Nucleus accumbens (tissue), 56 donors: ENCODE data around the gene HAPLN2.

ENCODE experiments used
- DNase-seq, 56 donors: peaks; one replicate each; lab custom pipeline; 2025; lab: John Stamatoyannopoulos, UW

The HAPLN2 gene

GRCh38 chr1:156659661-156659987, 40.4 kb downstream of the HAPLN2 start:
- no peak for DNase-seq

- DNase-seq: peak in 55 of 56 donors; percentile 57 to 97 (median 87)
Measured at GRCh38 chr1:156659988-156660751, 41.0 kb downstream of the HAPLN2 start.

GRCh38 chr1:156660752-156661112, 41.5 kb downstream of the HAPLN2 start:
- no peak for DNase-seq

- peak in 49 of 56 donors; percentile 19 to 85 (median 73) for DNase-seq
Measured at GRCh38 chr1:156662005-156662799, 43.0 kb downstream of the HAPLN2 start.

- DNase-seq: no peak
Measured at GRCh38 chr1:156662800-156663055, 43.5 kb downstream of the HAPLN2 start.

- peak in 19 of 56 donors; percentile 9 to 56 (median 23) for DNase-seq
Measured at GRCh38 chr1:156663178-156663577, 44.0 kb downstream of the HAPLN2 start.

- peak in 10 of 56 donors; percentile 18 to 50 (median 33) for DNase-seq
Measured at GRCh38 chr1:156664046-156664766, 45.0 kb downstream of the HAPLN2 start.

GRCh38 chr1:156664767-156665411, 45.7 kb downstream of the HAPLN2 start:
- DNase-seq: peak in 20 of 56 donors; percentile 20 to 49 (median 36)

GRCh38 chr1:156665539-156665938, 46.3 kb downstream of the HAPLN2 start:
- no peak for DNase-seq

GRCh38 chr1:156666862-156667609, 47.8 kb downstream of the HAPLN2 start:
- no peak for DNase-seq

- peak in 2 of 56 donors; percentile 10 to 13 for DNase-seq
Measured at GRCh38 chr1:156667610-156667967, 48.4 kb downstream of the HAPLN2 start.

- no peak for DNase-seq
Measured at GRCh38 chr1:156667968-156668709, 48.9 kb downstream of the HAPLN2 start.

- no peak for DNase-seq
Measured at GRCh38 chr1:156668801-156669637, 49.8 kb downstream of the HAPLN2 start.

- DNase-seq: no peak
Measured at GRCh38 chr1:156669794-156670193, 50.6 kb downstream of the HAPLN2 start.

- no peak for DNase-seq
Measured at GRCh38 chr1:156670359-156670758, 51.1 kb downstream of the HAPLN2 start.

GRCh38 chr1:156670791-156671190, 51.6 kb downstream of the HAPLN2 start:
- DNase-seq: no peak

- DNase-seq: no peak
Measured at GRCh38 chr1:156671804-156672203, 52.6 kb downstream of the HAPLN2 start.

GRCh38 chr1:156673387-156674121, 54.3 kb downstream of the HAPLN2 start:
- peak in 38 of 56 donors; percentile 10 to 77 (median 44) for DNase-seq
